ENCODE data around the gene KCNMA1.

GRCh38 chr10:77431980-77432797 lies 205.4 kb downstream of the KCNMA1 start:
- no peak for TF ChIP-seq POLR2A (IDR thresholded peaks at IDR 0.05; ENCODE audit: borderline replicate concordance, extremely low read depth, insufficient read depth, insufficient read length)
- TF ChIP-seq ZNF274 (IDR thresholded peaks at IDR 0.05; ENCODE audit: low read depth, low read length): no peak

Data from HCT116 (cell line).